GM12878 (cell line): ENCODE data around the gene NBPF12. TPM values are rescaled to one million over a fixed set of nuclear protein-coding genes. Genes with fewer than 3 reads are reported as not detected.
"Not testable (repeated sequence)": the region's sequence is repeated elsewhere in the genome, so short reads cannot be mapped to it uniquely, and the experiment has no call there.

Source experiments
- ATAC-seq: fragments of 200-7000 bp; cut with Tn5 transposase; 3 replicates; pipeline ENCODE4 v1.9.1; 2020; ENCODE audit warnings: mild to moderate bottlenecking, moderate library complexity
- BruUV-seq: library from RNA; stranded (reverse); fragments of 400-500 nt; replicated peaks from 2 replicates; lab custom pipeline; 2021; lab: Mats Ljungman, UMichigan
- CTCF ChIA-PET: fragments of 300-600 bp; sonication (Branson Sonifier 250); formaldehyde crosslinking; extraction: SDS; loops from one replicate; lab custom pipeline; 2021; ENCODE audit warnings: inconsistent platforms; lab: Yijun Ruan, JAX
- POLR2A ChIA-PET: fragments of 350-600 bp; formaldehyde crosslinking; extraction: SDS; loops from one replicate; lab custom pipeline; 2021; ENCODE audit warnings: inconsistent platforms; lab: Charles Lee
- RAD21 ChIA-PET: fragments of 300-600 bp; sonication (Branson Sonifier 250); formaldehyde crosslinking; loops from one replicate; lab custom pipeline; 2023; ENCODE audit warnings: antibody characterized with exemption; ENCODE audit not compliant: unreplicated experiment; lab: Charles Lee
- SMC1A ChIA-PET: fragments of 300-600 bp; sonication (Branson Sonifier 250); formaldehyde crosslinking; loops from one replicate; lab custom pipeline; 2023; ENCODE audit not compliant: unreplicated experiment, uncharacterized antibody; lab: Charles Lee
- DNase-seq: peaks from one replicate; pipeline ENCODE4 v3.0.0-alpha.2; 2011; ENCODE audit warnings: low read depth, low spot score
- FAIRE-seq: peaks from 3 replicates; lab custom pipeline; 2011; peaks lifted over from hg19 to GRCh38; lab: Jason Lieb, UNC
- H2AFZ ChIP-seq: 2 replicates; pipeline ENCODE4 v1.6.0; 2011; ENCODE audit warnings: low read depth, low read length, control low read depth; ENCODE audit not compliant: control insufficient read depth
- H3K27ac ChIP-seq: 2 replicates; pipeline ENCODE4 v1.5.1; 2011; ENCODE audit warnings: control low read depth; ENCODE audit not compliant: control insufficient read depth, insufficient read depth
- H3K27me3 ChIP-seq, 2 experiments: replicated peaks in 1 of 2; 2 replicates each; pipeline versions ENCODE4 v1.6.0 to v1.6.1; 2011; ENCODE audit warnings: low read length in 1 of 2; ENCODE audit not compliant: control insufficient read depth in 2 of 2, insufficient read depth in 2 of 2
- H3K36me3 ChIP-seq, 2 experiments: 2 replicates each; pipeline ENCODE4 v1.5.1; 2011; ENCODE audit warnings: low read length in 1 of 2; ENCODE audit not compliant: control insufficient read depth in 2 of 2, insufficient read depth in 2 of 2
- H3K4me1 ChIP-seq: 2 replicates; pipeline ENCODE4 v1.6.1; 2011; ENCODE audit warnings: mild to moderate bottlenecking, low read length, moderate library complexity, mixed read lengths; ENCODE audit not compliant: control insufficient read depth, insufficient read depth
- H3K4me2 ChIP-seq: 2 replicates; pipeline ENCODE4 v1.6.0; 2011; ENCODE audit warnings: control low read depth; ENCODE audit not compliant: control insufficient read depth, insufficient read depth
- H3K4me3 ChIP-seq: fragments of 200-600 bp; sonication (generic); 2 replicates; pipeline ENCODE4 v1.5.1; 2016
- H3K79me2 ChIP-seq: 2 replicates; pipeline ENCODE4 v1.6.0; 2011; ENCODE audit warnings: low read length; ENCODE audit not compliant: control insufficient read depth, insufficient read depth
- H3K9ac ChIP-seq: 2 replicates; pipeline ENCODE4 v1.8.0; 2011; ENCODE audit warnings: low read length, control low read depth, mixed read lengths; ENCODE audit not compliant: control insufficient read depth, insufficient read depth
- H3K9me3 ChIP-seq: replicated peaks from 3 replicates; pipeline ENCODE4 v1.5.1; 2011; ENCODE audit warnings: mild to moderate bottlenecking, low read length; ENCODE audit not compliant: control insufficient read depth, insufficient read depth
- H4K20me1 ChIP-seq: 2 replicates; pipeline ENCODE4 v1.6.0; 2011; ENCODE audit not compliant: control insufficient read depth, insufficient read depth
- BCL11A ChIP-seq: IDR thresholded peaks from 2 replicates; pipeline ENCODE4 v1.6.1; 2011; ENCODE audit warnings: low read depth, low read length
- DPF2 ChIP-seq: fragments of 450-650 bp; IDR thresholded peaks from 2 replicates; pipeline ENCODE4 v1.6.1; 2017; ENCODE audit warnings: mild to moderate bottlenecking
- EZH2 ChIP-seq: IDR thresholded peaks from 2 replicates; pipeline ENCODE4 v1.6.1; 2012; ENCODE audit warnings: low read depth, mild to moderate bottlenecking, control low read depth, inconsistent platforms, low read length, borderline replicate concordance; ENCODE audit not compliant: control insufficient read depth
- KLF5 ChIP-seq: fragments of 450-650 bp; IDR thresholded peaks from 2 replicates; pipeline ENCODE4 v1.6.1; 2014; ENCODE audit warnings: mild to moderate bottlenecking; ENCODE audit not compliant: partially characterized antibody
- NFIC ChIP-seq: IDR thresholded peaks from 2 replicates; pipeline ENCODE4 v1.6.1; 2012; ENCODE audit warnings: low read depth, mild to moderate bottlenecking, inconsistent platforms, low read length, moderate library complexity
- NR2C1 ChIP-seq: fragments of 450-650 bp; IDR thresholded peaks from 2 replicates; pipeline ENCODE4 v1.6.1; 2017; ENCODE audit warnings: antibody characterized with exemption, mild to moderate bottlenecking, moderate library complexity
- RFX5 ChIP-seq: IDR thresholded peaks from 2 replicates; pipeline ENCODE4 v1.6.1; 2011; ENCODE audit warnings: low read depth, low read length, improper control_type of control experiment
- ZBTB4 ChIP-seq: fragments of 450-650 bp; formaldehyde crosslinking; IDR thresholded peaks from 2 replicates; pipeline ENCODE4 v1.4.0; 2022; ENCODE audit warnings: mild to moderate bottlenecking, moderate library complexity
- ZNF217 ChIP-seq: fragments of 450-650 bp; IDR thresholded peaks from 2 replicates; pipeline ENCODE4 v1.6.1; 2017; ENCODE audit warnings: antibody characterized with exemption, mild to moderate bottlenecking
- WGBS: methylation state at CpG from one replicate; pipeline ENCODE4 v1.1.6; 2016; ENCODE audit warnings: low lambda C conversion rate; ENCODE audit not compliant: insufficient replicate concordance, insufficient coverage; ENCODE audit errors: missing lambda C conversion rate; 5-methylcytosine and 5-hydroxymethylcytosine counted together
- in situ Hi-C: fragments of 300-500 bp; cut with MboI; formaldehyde crosslinking; loops from 9 replicates; pipeline ENCODE4 v1.14.3; 2018; ENCODE audit warnings: mixed read lengths
- intact Hi-C: fragments of 100-400 bp; cut with micrococcal nuclease; formaldehyde crosslinking; loops from one replicate; pipeline ENCODE4 v1.14.2; 2022; ENCODE audit not compliant: unreplicated experiment
- polyA plus RNA-seq, 11 experiments: library from polyadenylated mRNA; depleted of rRNA in 4 of 11; unstranded in 6 of 11; stranded (reverse) in 5 of 11; fragments of >200 nt; fragmentation: Nextera tagmentation in 4 of 11; fragmentation: Illumina TruSeq in 1 of 11; extraction: Ambion mirVana in 4 of 11; extraction: Trizol in 1 of 11; gene quantifications; 1 replicate in 1 of 11; 2 replicates in 10 of 11; pipeline versions ENCODE4 v1.2.1 to v1.2.3, GENCODE V29; 2011 to 2016; ENCODE audit warnings: inconsistent platforms in 2 of 11, missing spikeins in 2 of 11, low read depth in 1 of 11
- total RNA-seq, 4 experiments: library from RNA; depleted of rRNA in 3 of 4; stranded (reverse); fragments of >200 nt in 3 of 4; fragmentation: Illumina TruSeq in 1 of 4; extraction: Trizol in 1 of 4; gene quantifications; 2 replicates each; pipeline versions ENCODE4 v1.2.1 to v1.2.3, GENCODE V29; 2013 to 2021

NBPF12 gene
- total and polyA plus RNA-seq, 10 of the 15 experiments (the other 5 are each of a cell fraction or from before 2014, with no cell fraction given): 2.3 to 19.2 (median 7.0) TPM

- TF ChIP-seq EZH2: no peak
- TF ChIP-seq BCL11A: no peak
- no peak for TF ChIP-seq DPF2
- no peak for TF ChIP-seq KLF5
- no peak for TF ChIP-seq NFIC
- no peak for TF ChIP-seq ZNF217
- TF ChIP-seq RFX5: no peak
- no peak for TF ChIP-seq NR2C1
- no peak for TF ChIP-seq ZBTB4 (CRISPR knock-in tag)
- ATAC-seq (no peak), DNase-seq (no peak), FAIRE-seq (no peak)
- ChIA-PET POLR2A (no interaction called here), SMC1A (no interaction called here), RAD21 (no interaction called here), CTCF (no interaction called here)
- H3K27ac ChIP-seq: no peak overlapping the region
- BruUV-seq: no TSS peak
- no peaks in the 10 kb centered on the region for H3K79me2 ChIP-seq
- H3K9me3 ChIP-seq: no peaks in the 10 kb centered on the region
- no peaks in the 10 kb centered on the region for H3K4me1 ChIP-seq
- no peak overlapping the region for H3K4me3 ChIP-seq
- in situ Hi-C loops (no loop called here), intact Hi-C loops (no loop called here)
- no peaks in the 10 kb centered on the region for H3K36me3 ChIP-seq
- H3K9ac ChIP-seq: no peak overlapping the region
- no peak overlapping the region for H3K4me2 ChIP-seq
- H4K20me1 ChIP-seq: no peaks in the 10 kb centered on the region
- 28% methylated on average over 3 of the region's 3 CpGs for WGBS
- H3K27me3 ChIP-seq: no peaks in the 10 kb centered on the region
- H2AFZ ChIP-seq: no peak overlapping the region
Observed at GRCh38 chr1:147039916-147040315, 101.8 kb downstream of the NBPF12 start.

GRCh38 chr1:147042891-147043290, 104.8 kb downstream of the NBPF12 start:
- POLR2A ChIA-PET, RAD21 ChIA-PET: not testable (repeated sequence)

GRCh38 chr1:147044511-147044910, 106.4 kb downstream of the NBPF12 start:
- BruUV-seq, H3K4me3 ChIP-seq, H4K20me1 ChIP-seq, DNase-seq, H3K79me2 ChIP-seq, ATAC-seq, intact Hi-C loops, in situ Hi-C loops, H2AFZ ChIP-seq, CTCF ChIA-PET, H3K9ac ChIP-seq, H3K36me3 ChIP-seq, H3K27ac ChIP-seq, H3K4me2 ChIP-seq, H3K4me1 ChIP-seq, H3K9me3 ChIP-seq, FAIRE-seq, RAD21 ChIA-PET, H3K27me3 ChIP-seq: not testable (repeated sequence)
- ChIA-PET POLR2A (interaction anchor here (0.7 kb wide), 1 partner anchor 124 kb away, joined by 3 read pairs; no protein-coding TSS in a partner anchor), SMC1A (interaction anchor here (0.8 to 1.2 kb wide), 2 partner anchors 9 to 10 kb away, joined by 3 read pairs; no protein-coding TSS in a partner anchor)

More at GRCh38 chr1:147042891-147043290, 104.8 kb downstream of the NBPF12 start:
- 10% methylated on average over 3 of the region's 3 CpGs for WGBS
- intact Hi-C loops, H3K27ac ChIP-seq, H3K9ac ChIP-seq, CTCF ChIA-PET, in situ Hi-C loops, H3K4me2 ChIP-seq, H3K4me3 ChIP-seq, FAIRE-seq, H3K36me3 ChIP-seq, H3K79me2 ChIP-seq, H4K20me1 ChIP-seq, H3K4me1 ChIP-seq, H3K27me3 ChIP-seq, BruUV-seq, DNase-seq, H2AFZ ChIP-seq, H3K9me3 ChIP-seq, SMC1A ChIA-PET: not testable (repeated sequence)
- ATAC-seq: peak; percentile 16; the same call in 2 of the 3 replicates
